ENCODE measurements around the gene HAUS7. TPM values are rescaled to one million over a fixed set of nuclear protein-coding genes. Genes with fewer than 3 reads are reported as not detected.

Gene HAUS7
- total RNA-seq, 1 donor from 2014 or later = 60.3 TPM

- Mint-ChIP-seq H3K27ac (ENCODE audit: unreplicated experiment) (no peak overlapping the region), H3K36me3 (ENCODE audit: unreplicated experiment) (peaks cover 10% of the 10 kb centered on the region), H3K27me3 (ENCODE audit: unreplicated experiment) (no peaks in the 10 kb centered on the region), H3K4me3 (ENCODE audit: unreplicated experiment) (no peak overlapping the region), H3K9me3 (ENCODE audit: unreplicated experiment) (peaks cover 4% of the 10 kb centered on the region), H3K4me1 (ENCODE audit: unreplicated experiment) (peaks cover 9% of the 10 kb centered on the region)
- no peak for DNase-seq (ENCODE audit: extremely low spot score, unreplicated experiment)
- no peak for TF ChIP-seq CTCF (IDR thresholded peaks at IDR 0.05)
Observed at GRCh38 chrX:153454901-153455550, 15.3 kb downstream of the HAUS7 start.

- Mint-ChIP-seq H3K27me3 (ENCODE audit: unreplicated experiment) (no peaks in the 10 kb centered on the region), H3K36me3 (ENCODE audit: unreplicated experiment) (peaks cover 5% of the 10 kb centered on the region), H3K4me3 (ENCODE audit: unreplicated experiment) (no peak overlapping the region), H3K9me3 (ENCODE audit: unreplicated experiment) (no peaks in the 10 kb centered on the region), H3K27ac (ENCODE audit: unreplicated experiment) (no peak overlapping the region), H3K4me1 (ENCODE audit: unreplicated experiment) (no peaks in the 10 kb centered on the region)
- no peak for TF ChIP-seq CTCF (IDR thresholded peaks at IDR 0.05)
- no peak for DNase-seq (ENCODE audit: extremely low spot score, unreplicated experiment)
Observed at GRCh38 chrX:153450949-153451277, 19.5 kb downstream of the HAUS7 start.

- no peak overlapping the region for H3K4me3 Mint-ChIP-seq (ENCODE audit: unreplicated experiment)
- no peaks in the 10 kb centered on the region for H3K4me1 Mint-ChIP-seq (ENCODE audit: unreplicated experiment)
- H3K9me3 Mint-ChIP-seq (ENCODE audit: unreplicated experiment) = no peaks in the 10 kb centered on the region
- no peak for TF ChIP-seq CTCF (IDR thresholded peaks at IDR 0.05)
- H3K36me3 Mint-ChIP-seq (ENCODE audit: unreplicated experiment) = peaks cover 5% of the 10 kb centered on the region
- no peak overlapping the region for H3K27ac Mint-ChIP-seq (ENCODE audit: unreplicated experiment)
- no peaks in the 10 kb centered on the region for H3K27me3 Mint-ChIP-seq (ENCODE audit: unreplicated experiment)
- DNase-seq (ENCODE audit: extremely low spot score, unreplicated experiment) = no peak
Observed at GRCh38 chrX:153450114-153450948, 20.0 kb downstream of the HAUS7 start.

- H3K9me3 Mint-ChIP-seq (ENCODE audit: unreplicated experiment) = no peaks in the 10 kb centered on the region
- DNase-seq (ENCODE audit: extremely low spot score, unreplicated experiment) = no peak
- no peaks in the 10 kb centered on the region for H3K4me1 Mint-ChIP-seq (ENCODE audit: unreplicated experiment)
- TF ChIP-seq CTCF (IDR thresholded peaks at IDR 0.05) = no peak
- H3K36me3 Mint-ChIP-seq (ENCODE audit: unreplicated experiment) = peaks cover 3% of the 10 kb centered on the region
- H3K27me3 Mint-ChIP-seq (ENCODE audit: unreplicated experiment) = no peaks in the 10 kb centered on the region
- H3K4me3 Mint-ChIP-seq (ENCODE audit: unreplicated experiment) = no peak overlapping the region
- no peak overlapping the region for H3K27ac Mint-ChIP-seq (ENCODE audit: unreplicated experiment)
Observed at GRCh38 chrX:153449368-153450113, 20.8 kb downstream of the HAUS7 start.
